IPS-18c (cell line): ENCODE data around the gene ZFR2.

ENCODE experiments used
- H3K4me3 ChIP-seq: 2 replicates; pipeline ENCODE4 v1.7.0; 2013; ENCODE audit warnings: low read depth, mild to moderate bottlenecking, low read length, moderate library complexity; ENCODE audit not compliant: insufficient read depth
- H3K9me3 ChIP-seq: one replicate; pipeline ENCODE4 v1.6.1; 2013; ENCODE audit warnings: mild to moderate bottlenecking, low read length, moderate library complexity; ENCODE audit not compliant: control insufficient read depth, insufficient read depth

The ZFR2 gene

GRCh38 chr19:3788996-3789778, 79.7 kb downstream of the ZFR2 start:
- H3K4me3 ChIP-seq, result no peak overlapping the region

GRCh38 chr19:3785938-3786824, 82.7 kb downstream of the ZFR2 start, which contains the start of gene MATK:
TSS of gene MATK (minus strand) at chr19:3786381. CDS start at chr19:3785135, 1,246 bp downstream.
- H3K4me3 ChIP-seq, result peak within 1 kb of the TSS; percentile 70
- no peaks in the 10 kb centered on the region for H3K9me3 ChIP-seq

More at GRCh38 chr19:3788996-3789778, 79.7 kb downstream of the ZFR2 start:
- H3K9me3 ChIP-seq, result no peaks in the 10 kb centered on the region

GRCh38 chr19:3785451-3785937, 83.3 kb downstream of the ZFR2 start:
- Histone ChIP-seq H3K9me3 (peaks cover 3% of the 10 kb centered on the region), H3K4me3 (peak overlapping the region; percentile 70)

GRCh38 chr19:3784607-3785450, 84.0 kb downstream of the ZFR2 start:
- H3K4me3 ChIP-seq, result peak overlapping the region; percentile 70

GRCh38 chr19:3783660-3784584, 84.9 kb downstream of the ZFR2 start:
- no peak overlapping the region for H3K4me3 ChIP-seq
- H3K9me3 ChIP-seq, result peaks cover 3% of the 10 kb centered on the region

More at GRCh38 chr19:3784607-3785450, 84.0 kb downstream of the ZFR2 start:
- H3K9me3 ChIP-seq, result peaks cover 3% of the 10 kb centered on the region

GRCh38 chr19:3782903-3783302, 85.9 kb downstream of the ZFR2 start:
- H3K9me3 ChIP-seq, result peaks cover 3% of the 10 kb centered on the region

GRCh38 chr19:3782330-3782729, 86.5 kb downstream of the ZFR2 start:
- Histone ChIP-seq H3K4me3 (no peak overlapping the region), H3K9me3 (peaks cover 3% of the 10 kb centered on the region)

More at GRCh38 chr19:3782903-3783302, 85.9 kb downstream of the ZFR2 start:
- no peak overlapping the region for H3K4me3 ChIP-seq

- no peak overlapping the region for H3K4me3 ChIP-seq
Observed at GRCh38 chr19:3781603-3782002, 87.2 kb downstream of the ZFR2 start.

GRCh38 chr19:3780786-3781304, 88.0 kb downstream of the ZFR2 start:
- no peak overlapping the region for H3K4me3 ChIP-seq
- peaks cover 3% of the 10 kb centered on the region for H3K9me3 ChIP-seq

More at GRCh38 chr19:3781603-3782002, 87.2 kb downstream of the ZFR2 start:
- H3K9me3 ChIP-seq, result peaks cover 3% of the 10 kb centered on the region

- no peak overlapping the region for H3K4me3 ChIP-seq
- H3K9me3 ChIP-seq, result peaks cover 3% of the 10 kb centered on the region
Observed at GRCh38 chr19:3778899-3779723, 89.7 kb downstream of the ZFR2 start.

- Histone ChIP-seq H3K9me3 (peaks cover 3% of the 10 kb centered on the region), H3K4me3 (no peak overlapping the region)
Observed at GRCh38 chr19:3778104-3778867, 90.6 kb downstream of the ZFR2 start.

- H3K4me3 ChIP-seq, result no peak overlapping the region
- H3K9me3 ChIP-seq, result peaks cover 3% of the 10 kb centered on the region
Observed at GRCh38 chr19:3776479-3777040, 92.3 kb downstream of the ZFR2 start.

- H3K4me3 ChIP-seq, result no peak overlapping the region
- H3K9me3 ChIP-seq, result peaks cover 3% of the 10 kb centered on the region
Observed at GRCh38 chr19:3775831-3776230, 93.0 kb downstream of the ZFR2 start.

GRCh38 chr19:3775374-3775711, 93.5 kb downstream of the ZFR2 start:
- Histone ChIP-seq H3K4me3 (no peak overlapping the region), H3K9me3 (no peaks in the 10 kb centered on the region)
